ENCODE results near the gene KBTBD12. TPM values are rescaled to one million over a fixed set of nuclear protein-coding genes. Genes with fewer than 3 reads are reported as not detected.
"Not testable (repeated sequence)": the region's sequence is repeated elsewhere in the genome, so short reads cannot be mapped to it uniquely, and the experiment has no call there.

Gene KBTBD12
- polyA plus RNA-seq, 1 of the 3 experiments (the other 2 are of a cell fraction), result not detected

DNA sequence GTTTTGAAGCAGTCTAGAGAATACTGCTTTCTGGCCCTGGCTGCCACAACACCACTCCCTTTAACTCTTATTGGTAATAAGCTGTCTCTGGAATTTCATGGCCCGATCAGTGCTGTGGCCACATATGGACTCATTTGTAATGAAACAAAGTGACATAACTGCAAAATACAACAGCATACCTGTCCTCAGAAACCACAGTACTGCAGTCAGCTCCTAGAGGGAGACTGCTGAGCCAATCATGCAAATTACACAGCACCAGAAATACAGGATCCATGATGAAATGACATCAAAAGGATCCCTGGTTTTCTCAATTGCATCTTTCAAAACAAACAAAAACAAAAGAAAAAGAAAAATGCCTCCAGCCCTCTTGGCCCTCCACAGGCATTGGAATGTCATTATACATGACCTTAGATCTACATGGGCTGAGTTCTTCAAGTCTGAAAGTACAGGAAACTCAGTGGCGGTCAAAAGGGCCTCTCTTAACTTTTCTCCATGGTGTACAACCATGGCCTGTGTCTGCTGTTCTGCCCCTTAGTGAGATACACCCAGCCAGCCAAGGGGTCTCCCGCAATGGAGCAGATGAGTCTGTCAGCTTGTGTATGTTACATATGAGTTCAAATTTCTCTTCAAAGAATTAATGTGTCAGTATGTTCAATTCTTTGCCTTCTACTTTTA is 24.9 kb upstream of the KBTBD12 start (continued):
- TF ChIP-seq MEF2A (IDR thresholded peaks at IDR 0.05; ENCODE audit: borderline replicate concordance, low read depth), result no peak
- TF ChIP-seq POLR2AphosphoS5 (IDR thresholded peaks at IDR 0.05; ENCODE audit: low read depth, low read length), result no peak
- TF ChIP-seq TEAD4 (IDR thresholded peaks at IDR 0.05; ENCODE audit: borderline replicate concordance, insufficient read depth), result no peak
- no peak for TF ChIP-seq CHD2 (IDR thresholded peaks at IDR 0.05; ENCODE audit: low read length, partially characterized antibody)

DNA sequence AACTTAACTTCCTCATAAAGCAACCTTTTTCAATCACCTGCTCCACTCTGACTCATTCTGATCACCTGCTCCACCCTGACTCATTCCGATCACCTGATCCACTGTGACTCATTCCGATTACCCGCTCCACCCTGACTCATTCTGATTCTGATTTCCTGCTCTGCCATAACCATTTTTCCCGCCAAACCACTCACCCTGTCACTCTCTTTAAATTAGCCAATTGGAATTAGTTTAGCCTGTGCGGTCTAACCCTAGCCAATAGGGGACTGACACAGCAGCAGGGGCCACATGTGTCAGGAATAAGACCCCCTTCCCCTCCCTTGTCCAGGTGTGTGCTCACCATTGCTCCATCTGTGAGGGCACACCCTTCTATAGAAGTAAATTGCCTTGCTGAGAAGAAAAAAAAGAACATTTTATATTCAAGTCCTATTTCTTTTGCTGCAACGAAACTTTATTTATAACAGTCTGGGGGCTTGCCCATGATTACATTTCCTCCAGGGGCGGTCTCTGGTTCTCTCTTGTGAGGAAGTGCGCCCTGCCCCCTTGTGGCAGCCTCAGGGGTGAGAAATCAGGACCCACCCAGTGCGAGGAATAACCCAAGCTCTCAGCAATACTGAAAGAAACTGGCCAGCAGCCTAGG is 24.3 kb upstream of the KBTBD12 start:
- H3K9ac ChIP-seq; H3K9me3 ChIP-seq; H3K9me2 ChIP-seq; H3K4me2 ChIP-seq; DNase-seq; CTCF ChIA-PET; H3K79me2 ChIP-seq (ENCODE audit: insufficient read depth); H3K36me3 ChIP-seq (replicated peaks in 1 of 2; ENCODE audit: control insufficient read depth in 1 of 2, insufficient read depth in 2 of 2, low read length in 1 of 2); H2AFZ ChIP-seq (ENCODE audit: low read depth); POLR2A ChIA-PET; H3K4me1 ChIP-seq (ENCODE audit: control insufficient read depth in 1 of 2, insufficient read depth in 2 of 2, low read depth in 1 of 2, low read length in 1 of 2); H3K27me3 ChIP-seq (ENCODE audit: insufficient read depth); H4K20me1 ChIP-seq (ENCODE audit: insufficient read depth); H3K27ac ChIP-seq (ENCODE audit: low read depth in 2 of 2, low read length in 1 of 2); H3K4me3 ChIP-seq (ENCODE audit: low read depth in 2 of 2, low read length in 1 of 2); H3F3A ChIP-seq (replicated peaks; ENCODE audit: insufficient read depth): not testable (repeated sequence)
- WGBS (ENCODE audit: low lambda C conversion rate), result 68% methylated on average over 9 of the region's 9 CpGs
- TF ChIP-seq, protein P1, sequence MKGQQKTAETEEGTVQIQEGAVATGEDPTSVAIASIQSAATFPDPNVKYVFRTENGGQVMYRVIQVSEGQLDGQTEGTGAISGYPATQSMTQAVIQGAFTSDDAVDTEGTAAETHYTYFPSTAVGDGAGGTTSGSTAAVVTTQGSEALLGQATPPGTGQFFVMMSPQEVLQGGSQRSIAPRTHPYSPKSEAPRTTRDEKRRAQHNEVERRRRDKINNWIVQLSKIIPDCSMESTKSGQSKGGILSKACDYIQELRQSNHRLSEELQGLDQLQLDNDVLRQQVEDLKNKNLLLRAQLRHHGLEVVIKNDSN (IDR thresholded peaks at IDR 0.05; ENCODE audit: borderline replicate concordance, low read depth), result 0 out of 2 replicates have a peak, but pooled peaks have one; percentile 25
- TF ChIP-seq FOSL2 (IDR thresholded peaks at IDR 0.05; ENCODE audit: borderline replicate concordance, low read depth), result peak; percentile 8; the same call in 1 of the 2 replicates
- TF ChIP-seq, protein P2, sequence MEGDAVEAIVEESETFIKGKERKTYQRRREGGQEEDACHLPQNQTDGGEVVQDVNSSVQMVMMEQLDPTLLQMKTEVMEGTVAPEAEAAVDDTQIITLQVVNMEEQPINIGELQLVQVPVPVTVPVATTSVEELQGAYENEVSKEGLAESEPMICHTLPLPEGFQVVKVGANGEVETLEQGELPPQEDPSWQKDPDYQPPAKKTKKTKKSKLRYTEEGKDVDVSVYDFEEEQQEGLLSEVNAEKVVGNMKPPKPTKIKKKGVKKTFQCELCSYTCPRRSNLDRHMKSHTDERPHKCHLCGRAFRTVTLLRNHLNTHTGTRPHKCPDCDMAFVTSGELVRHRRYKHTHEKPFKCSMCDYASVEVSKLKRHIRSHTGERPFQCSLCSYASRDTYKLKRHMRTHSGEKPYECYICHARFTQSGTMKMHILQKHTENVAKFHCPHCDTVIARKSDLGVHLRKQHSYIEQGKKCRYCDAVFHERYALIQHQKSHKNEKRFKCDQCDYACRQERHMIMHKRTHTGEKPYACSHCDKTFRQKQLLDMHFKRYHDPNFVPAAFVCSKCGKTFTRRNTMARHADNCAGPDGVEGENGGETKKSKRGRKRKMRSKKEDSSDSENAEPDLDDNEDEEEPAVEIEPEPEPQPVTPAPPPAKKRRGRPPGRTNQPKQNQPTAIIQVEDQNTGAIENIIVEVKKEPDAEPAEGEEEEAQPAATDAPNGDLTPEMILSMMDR (IDR thresholded peaks at IDR 0.05), result peak; percentile 24

DNA sequence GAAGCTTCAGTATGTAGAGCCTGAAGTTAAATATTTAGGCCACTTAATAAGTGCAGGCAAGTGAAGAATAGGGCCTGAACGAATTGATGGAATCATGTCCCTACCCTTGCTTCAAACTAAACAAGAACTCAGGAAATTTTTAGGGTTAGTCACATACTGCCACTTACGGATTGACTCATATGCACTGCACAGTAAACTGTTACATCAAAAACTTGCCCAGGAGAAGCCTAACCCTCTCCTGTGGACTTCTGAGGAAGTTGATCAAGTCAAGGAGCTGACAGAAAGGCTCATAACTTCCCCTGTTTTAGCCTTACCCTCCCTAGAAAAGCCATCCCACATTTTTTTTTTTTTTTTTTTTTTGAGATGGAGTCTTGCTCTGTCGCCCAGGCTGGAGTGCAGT is 20.6 kb upstream of the KBTBD12 start:
- Histone ChIP-seq H3K9ac (no peak overlapping the region), H3F3A (replicated peaks; ENCODE audit: insufficient read depth) (no peaks in the 10 kb centered on the region), H3K27ac (ENCODE audit: low read depth in 2 of 2, low read length in 1 of 2) (no peak overlapping the region), H3K4me2 (no peak overlapping the region), H3K4me1 (ENCODE audit: control insufficient read depth in 1 of 2, insufficient read depth in 2 of 2, low read depth in 1 of 2, low read length in 1 of 2) (no peaks in the 10 kb centered on the region; a peak in 1 of 4 replicates), H3K9me2 (no peaks in the 10 kb centered on the region), H2AFZ (ENCODE audit: low read depth) (no peak overlapping the region), H3K4me3 (ENCODE audit: low read depth in 2 of 2, low read length in 1 of 2) (no peak overlapping the region), H3K27me3 (ENCODE audit: insufficient read depth) (no peaks in the 10 kb centered on the region; the same call in 1 of the 2 replicates), H4K20me1 (ENCODE audit: insufficient read depth) (no peaks in the 10 kb centered on the region), H3K9me3 (no peaks in the 10 kb centered on the region), H3K79me2 (ENCODE audit: insufficient read depth) (no peaks in the 10 kb centered on the region), H3K36me3 (replicated peaks in 1 of 2; ENCODE audit: control insufficient read depth in 1 of 2, insufficient read depth in 2 of 2, low read length in 1 of 2) (no peaks in the 10 kb centered on the region)
- 56% methylated on average over 3 of the region's 3 CpGs for WGBS (ENCODE audit: low lambda C conversion rate)
- TF ChIP-seq RCOR1 (IDR thresholded peaks at IDR 0.05; ENCODE audit: low read length) (no peak), YY1 (IDR thresholded peaks at IDR 0.05; ENCODE audit: low read depth) (no peak), RAD21 (IDR thresholded peaks at IDR 0.05; ENCODE audit: low read length) (no peak)
- TF ChIP-seq, protein P3, sequence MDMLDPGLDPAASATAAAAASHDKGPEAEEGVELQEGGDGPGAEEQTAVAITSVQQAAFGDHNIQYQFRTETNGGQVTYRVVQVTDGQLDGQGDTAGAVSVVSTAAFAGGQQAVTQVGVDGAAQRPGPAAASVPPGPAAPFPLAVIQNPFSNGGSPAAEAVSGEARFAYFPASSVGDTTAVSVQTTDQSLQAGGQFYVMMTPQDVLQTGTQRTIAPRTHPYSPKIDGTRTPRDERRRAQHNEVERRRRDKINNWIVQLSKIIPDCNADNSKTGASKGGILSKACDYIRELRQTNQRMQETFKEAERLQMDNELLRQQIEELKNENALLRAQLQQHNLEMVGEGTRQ (IDR thresholded peaks at IDR 0.05; ENCODE audit: borderline replicate concordance, low read depth, low read length), result no peak
- ChIA-PET POLR2A (no interaction called here), CTCF (interaction anchor here (0.8 kb wide), 1 partner anchor 88 kb away, joined by 3 read pairs; no protein-coding TSS in a partner anchor)
- no peak for DNase-seq
